ENCODE measurements around the gene GLYR1.

Gene GLYR1

DNA sequence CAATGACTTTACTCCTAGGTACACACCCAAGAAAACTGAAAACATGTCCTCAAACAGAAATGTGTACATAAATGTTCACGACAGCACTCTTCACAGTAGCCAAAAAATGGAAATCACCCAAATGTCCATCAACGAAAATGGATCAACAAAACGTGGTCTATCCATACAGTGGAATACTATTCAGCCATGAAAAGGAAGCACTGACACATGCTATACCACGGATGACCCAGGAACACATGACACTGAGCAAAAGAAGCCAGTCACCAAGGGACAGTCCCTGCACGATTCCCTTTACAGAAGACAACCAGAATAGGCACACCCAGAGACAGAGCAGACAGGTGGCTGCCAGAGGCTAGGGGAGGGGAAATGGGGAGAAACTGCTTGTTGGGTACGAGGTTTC, 91.4 kb downstream of the GLYR1 start:
- TF ChIP-seq, protein P1, sequence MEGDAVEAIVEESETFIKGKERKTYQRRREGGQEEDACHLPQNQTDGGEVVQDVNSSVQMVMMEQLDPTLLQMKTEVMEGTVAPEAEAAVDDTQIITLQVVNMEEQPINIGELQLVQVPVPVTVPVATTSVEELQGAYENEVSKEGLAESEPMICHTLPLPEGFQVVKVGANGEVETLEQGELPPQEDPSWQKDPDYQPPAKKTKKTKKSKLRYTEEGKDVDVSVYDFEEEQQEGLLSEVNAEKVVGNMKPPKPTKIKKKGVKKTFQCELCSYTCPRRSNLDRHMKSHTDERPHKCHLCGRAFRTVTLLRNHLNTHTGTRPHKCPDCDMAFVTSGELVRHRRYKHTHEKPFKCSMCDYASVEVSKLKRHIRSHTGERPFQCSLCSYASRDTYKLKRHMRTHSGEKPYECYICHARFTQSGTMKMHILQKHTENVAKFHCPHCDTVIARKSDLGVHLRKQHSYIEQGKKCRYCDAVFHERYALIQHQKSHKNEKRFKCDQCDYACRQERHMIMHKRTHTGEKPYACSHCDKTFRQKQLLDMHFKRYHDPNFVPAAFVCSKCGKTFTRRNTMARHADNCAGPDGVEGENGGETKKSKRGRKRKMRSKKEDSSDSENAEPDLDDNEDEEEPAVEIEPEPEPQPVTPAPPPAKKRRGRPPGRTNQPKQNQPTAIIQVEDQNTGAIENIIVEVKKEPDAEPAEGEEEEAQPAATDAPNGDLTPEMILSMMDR (IDR thresholded peaks at IDR 0.05; ENCODE audit: insufficient read depth, low read length, missing control alignments): no peak
- CTCF ChIA-PET: no interaction called here
- H3K4me3 ChIP-seq (ENCODE audit: low read depth, low read length): no peak overlapping the region
- DNase-seq (ENCODE audit: low read depth, low spot score): no peak
- POLR2A ChIA-PET: interaction anchor here (0.6 kb wide), 1 partner anchor 9 kb away, joined by 3 read pairs; no protein-coding TSS in a partner anchor

DNA sequence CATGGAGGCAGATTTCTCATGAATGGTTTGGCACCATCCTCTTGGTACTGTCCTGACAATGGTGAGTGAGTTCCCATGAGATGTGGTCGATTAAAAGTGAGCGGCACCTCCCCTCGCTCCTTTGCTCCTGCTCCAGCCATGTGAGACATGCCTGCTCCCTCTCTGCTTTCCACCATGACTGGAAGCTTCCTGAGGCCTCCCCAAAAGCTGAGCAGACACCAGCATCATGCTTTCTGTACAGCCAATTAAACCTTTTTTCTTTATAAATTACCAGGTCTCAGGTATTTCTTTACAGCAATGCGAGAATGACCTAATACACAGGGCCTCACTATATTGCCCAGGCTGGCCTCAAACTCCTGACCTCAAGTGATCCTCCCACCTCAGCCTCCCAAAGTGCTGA, 92.2 kb downstream of the GLYR1 start:
- no peak overlapping the region for H3K4me3 ChIP-seq (ENCODE audit: low read depth, low read length)
- DNase-seq (ENCODE audit: low read depth, low spot score): no peak
- TF ChIP-seq, protein P1 (IDR thresholded peaks at IDR 0.05; ENCODE audit: insufficient read depth, low read length, missing control alignments): no peak
- CTCF ChIA-PET: no interaction called here
- POLR2A ChIA-PET: interaction anchor here (0.6 kb wide), 1 partner anchor 8 kb away, joined by 3 read pairs; no protein-coding TSS in a partner anchor

DNA sequence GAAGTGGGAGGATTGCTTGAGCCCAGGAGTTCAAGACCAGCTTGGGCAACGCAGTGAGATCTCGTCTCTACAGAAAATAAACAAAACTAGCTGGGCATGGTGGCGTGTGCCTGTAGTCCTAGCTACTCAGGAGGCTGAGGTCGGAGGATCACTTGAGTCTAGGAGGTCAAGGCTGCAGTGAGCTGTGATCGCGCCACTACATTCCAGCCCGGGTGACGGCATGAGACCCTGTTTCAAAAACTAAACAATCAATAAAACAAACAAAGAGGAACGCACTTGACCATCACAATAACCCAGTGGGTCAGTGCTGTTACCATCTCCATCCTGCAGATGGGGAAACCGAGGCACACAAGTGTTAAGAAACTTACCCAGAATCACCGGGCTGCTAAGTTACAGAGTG, 93.9 kb downstream of the GLYR1 start:
- DNase-seq (ENCODE audit: low read depth, low spot score): no peak
- no peak overlapping the region for H3K4me3 ChIP-seq (ENCODE audit: low read depth, low read length)
- CTCF ChIA-PET: no interaction called here
- POLR2A ChIA-PET: no interaction called here
- TF ChIP-seq, protein P1 (IDR thresholded peaks at IDR 0.05; ENCODE audit: insufficient read depth, low read length, missing control alignments): no peak

Data from AG04449 (cell line).